RCC 7860 (cell line): Measurements from ENCODE around the gene FBXO11.
"Not testable (repeated sequence)": the region's sequence is repeated elsewhere in the genome, so short reads cannot be mapped to it uniquely, and the experiment has no call there.

Experiments
- DNase-seq: peaks from one replicate; pipeline ENCODE4 v3.0.0-alpha.2; 2015; ENCODE audit warnings: low spot score
- FAIRE-seq: peaks from 2 replicates; lab custom pipeline; 2012; peaks lifted over from hg19 to GRCh38; lab: Jason Lieb, UNC

The FBXO11 gene

DNA sequence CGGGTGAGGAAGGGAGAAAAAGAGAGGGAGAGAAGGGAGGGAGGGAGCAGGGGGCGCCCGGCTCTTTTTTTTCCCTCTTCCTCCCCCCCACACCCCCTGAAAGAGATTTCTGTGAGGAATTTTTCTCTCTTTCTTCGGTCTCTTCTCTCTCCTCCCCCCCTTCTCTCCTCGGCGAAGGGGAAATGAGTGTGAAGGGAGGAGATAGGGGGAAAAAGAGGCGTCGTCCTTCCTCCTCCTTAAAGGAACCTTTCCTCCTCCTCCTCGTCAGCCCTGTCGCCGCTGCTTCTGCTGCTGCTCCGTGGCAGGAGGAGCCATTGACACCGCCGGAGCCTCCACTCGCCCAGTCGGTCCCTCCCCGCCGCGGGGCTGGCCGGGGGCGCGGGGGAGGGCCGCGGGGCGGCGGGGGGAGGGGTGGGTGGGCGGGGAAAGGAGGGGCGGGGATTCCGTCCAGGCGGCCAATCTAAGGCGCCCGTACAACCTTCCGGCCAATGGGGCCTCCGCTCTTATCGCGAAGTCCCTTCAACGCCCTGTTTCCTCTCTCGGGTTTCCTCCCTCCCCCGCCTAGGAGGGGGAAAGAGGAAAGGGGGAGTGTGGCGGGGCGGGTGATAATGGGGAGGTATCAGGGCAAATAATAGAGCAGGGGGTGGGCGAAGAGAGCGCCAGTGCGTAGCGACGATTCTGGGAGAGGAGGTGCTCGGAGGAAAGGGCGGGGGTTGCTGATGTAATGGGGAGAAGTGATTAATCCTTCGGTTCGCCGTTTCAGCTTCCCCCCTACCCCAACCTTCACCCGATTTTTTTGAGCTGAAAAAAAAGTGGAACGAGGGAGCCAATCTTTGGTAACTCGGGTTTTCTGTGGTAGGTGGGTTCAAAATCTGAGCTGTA is at the start of gene FBXO11:
TSS of gene FBXO11 (minus strand) at position 342 of the 882 bp plus-strand sequence. CDS start 778 bp downstream, outside the sequence.
- FAIRE-seq: peak; percentile 83
- peak; percentile 93 for DNase-seq

DNA sequence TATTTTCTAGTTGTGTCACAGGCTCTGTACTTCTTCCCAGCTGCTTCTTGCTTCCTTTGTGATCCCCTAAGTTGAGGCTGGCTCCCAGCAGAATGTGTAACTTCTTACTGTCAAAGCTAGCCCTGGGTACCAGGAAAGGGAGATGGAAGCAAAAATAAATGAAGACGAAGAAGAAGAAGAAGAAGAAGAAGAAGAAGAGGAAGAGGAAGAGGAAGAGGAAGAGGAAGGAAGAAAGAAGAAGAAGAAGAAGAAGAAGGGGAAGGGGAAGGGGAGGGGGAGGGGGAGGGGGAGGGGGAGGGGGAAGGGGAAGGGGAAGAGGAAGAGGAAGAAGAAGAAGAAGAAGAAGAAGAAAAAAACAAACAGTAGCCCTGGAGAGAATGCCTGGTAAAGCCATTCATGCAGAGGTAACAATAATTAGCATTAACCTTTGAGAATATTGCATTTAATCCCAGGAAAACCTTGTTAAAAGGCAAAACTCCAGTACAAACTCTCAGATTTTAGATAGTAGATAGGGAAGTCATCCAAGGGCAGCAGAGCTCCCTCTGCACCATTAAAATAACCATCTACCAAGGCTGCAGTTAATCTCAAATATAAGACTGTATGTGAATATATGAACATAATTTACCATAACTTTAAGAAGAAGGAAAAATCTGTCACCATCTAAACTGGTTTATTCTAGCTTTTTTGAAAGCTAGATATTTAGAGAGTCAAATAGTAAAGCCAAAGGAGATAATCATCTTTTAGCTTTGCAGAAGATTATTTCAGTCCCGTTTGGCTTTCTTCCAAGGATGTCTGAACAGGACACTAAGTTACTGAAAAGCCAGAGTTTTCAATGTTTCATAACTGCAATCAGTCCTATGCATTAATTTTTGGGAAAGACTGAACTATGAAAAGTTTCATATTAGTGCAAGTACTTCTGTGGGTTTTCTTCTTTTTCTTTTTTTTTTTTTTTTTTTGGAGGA is 44.3 kb upstream of the FBXO11 start:
- FAIRE-seq: no peak
- DNase-seq: no peak

DNA sequence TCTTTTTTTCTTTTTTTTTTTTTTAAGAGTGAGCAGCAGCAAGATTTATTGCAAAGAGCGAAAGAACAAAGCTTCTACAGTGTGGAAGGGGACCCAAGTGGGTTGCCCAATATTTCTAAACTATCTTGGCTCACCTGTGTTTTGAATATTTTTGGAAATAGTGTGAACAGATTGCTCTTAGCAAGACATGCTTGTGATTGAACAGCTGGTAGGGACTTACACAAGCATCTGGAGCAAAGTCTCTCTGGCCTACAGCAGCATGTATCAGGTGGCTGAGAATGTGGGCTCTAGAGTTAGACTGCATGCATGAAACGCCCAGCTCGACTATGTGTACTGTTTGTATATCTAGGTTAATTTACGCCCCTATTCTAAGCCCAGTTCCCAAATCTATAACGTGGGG is 40.3 kb upstream of the FBXO11 start:
- FAIRE-seq (no peak), DNase-seq (no peak)

DNA sequence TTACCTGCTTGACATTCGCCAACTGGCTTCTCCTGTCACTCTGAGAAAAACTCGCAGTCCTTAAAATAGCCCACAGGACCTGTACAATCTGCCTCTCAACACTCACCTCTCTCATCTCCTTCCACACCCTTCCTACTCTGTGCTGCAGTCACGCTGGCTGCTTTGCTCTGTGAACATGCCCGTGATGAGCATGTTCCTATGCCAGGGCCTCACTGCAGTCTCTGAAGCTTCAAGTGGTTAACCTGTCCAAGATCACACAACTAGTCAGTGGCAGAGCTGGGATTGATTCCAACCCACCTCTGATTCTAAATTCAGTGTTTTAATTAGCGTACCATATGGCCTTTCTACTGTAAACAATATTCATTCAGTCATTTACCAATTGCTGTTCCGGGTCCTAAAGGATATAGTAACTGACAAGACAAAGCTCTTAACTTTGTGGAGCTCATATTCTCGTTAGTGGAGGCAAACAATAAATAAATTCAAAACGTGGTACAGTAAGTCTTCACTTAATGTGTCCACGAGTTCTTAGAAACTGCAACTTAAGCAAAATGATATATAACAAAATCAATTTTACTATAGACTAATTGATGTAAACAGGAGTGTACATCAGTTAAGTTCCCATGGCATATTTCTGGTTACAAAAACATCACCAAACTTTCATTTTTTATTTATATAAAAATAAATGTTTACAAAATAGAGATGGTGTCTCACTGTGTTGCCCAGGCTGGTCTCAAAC is 38.9 kb upstream of the FBXO11 start:
- no peak for DNase-seq
- FAIRE-seq: no peak

DNA sequence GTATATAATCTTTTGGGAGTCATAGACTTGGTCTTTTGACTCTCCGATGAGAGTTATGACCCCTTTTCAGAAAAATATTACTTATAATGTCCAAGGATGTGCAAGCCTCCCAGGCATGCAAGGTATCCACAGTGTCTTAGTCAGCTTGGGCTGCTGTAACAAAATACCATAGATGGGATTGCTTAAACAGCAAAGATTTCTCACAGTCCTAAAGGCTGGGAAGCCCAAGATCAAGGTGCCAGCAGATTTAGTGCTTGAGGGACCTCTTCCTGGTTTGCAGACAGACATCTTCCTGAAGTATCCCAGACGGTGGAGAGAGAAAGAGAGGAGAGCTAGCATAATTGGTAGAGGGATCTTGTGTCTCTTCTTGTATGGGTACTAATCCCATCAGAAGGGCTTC is 35.6 kb upstream of the FBXO11 start:
- FAIRE-seq (no peak), DNase-seq (no peak)

DNA sequence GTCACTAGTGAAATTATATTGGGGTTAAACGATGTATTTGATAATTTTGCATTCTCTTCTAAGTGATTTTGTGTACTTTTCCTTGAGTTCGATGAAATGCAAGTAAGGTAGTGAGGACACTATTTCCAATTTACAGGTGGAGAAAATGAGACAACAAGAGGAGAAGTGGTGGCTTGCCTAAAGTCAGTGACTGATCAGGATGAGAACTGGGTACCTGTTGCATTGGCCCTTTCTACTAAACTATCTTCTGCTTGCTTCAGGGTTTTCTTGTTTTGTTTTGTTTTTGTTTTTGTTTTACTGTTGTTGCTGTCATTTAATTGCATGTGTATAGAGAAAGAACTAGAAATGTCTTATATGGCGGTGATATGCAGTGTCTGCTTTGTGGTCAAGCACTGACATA is 31.4 kb upstream of the FBXO11 start:
- DNase-seq (no peak), FAIRE-seq (no peak)

DNA sequence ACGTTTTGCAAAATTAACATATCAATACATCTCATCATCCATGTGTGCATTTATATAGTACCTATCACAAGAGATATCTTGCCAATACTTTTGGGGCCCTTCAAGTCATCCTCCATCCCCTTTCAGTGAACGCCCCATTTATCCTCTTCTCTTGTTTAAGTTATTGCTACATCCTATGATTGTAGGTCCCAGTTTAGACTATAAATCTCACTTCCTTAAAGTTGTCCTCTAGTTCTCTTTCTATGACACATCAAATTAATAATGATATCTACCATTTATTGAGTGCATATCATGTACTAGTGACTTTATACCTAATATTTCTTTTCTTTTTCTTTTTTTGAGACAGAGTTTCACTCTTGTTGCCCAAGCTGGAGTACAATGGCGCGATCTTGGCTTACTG is 28.8 kb upstream of the FBXO11 start:
- FAIRE-seq: no peak
- DNase-seq: no peak

DNA sequence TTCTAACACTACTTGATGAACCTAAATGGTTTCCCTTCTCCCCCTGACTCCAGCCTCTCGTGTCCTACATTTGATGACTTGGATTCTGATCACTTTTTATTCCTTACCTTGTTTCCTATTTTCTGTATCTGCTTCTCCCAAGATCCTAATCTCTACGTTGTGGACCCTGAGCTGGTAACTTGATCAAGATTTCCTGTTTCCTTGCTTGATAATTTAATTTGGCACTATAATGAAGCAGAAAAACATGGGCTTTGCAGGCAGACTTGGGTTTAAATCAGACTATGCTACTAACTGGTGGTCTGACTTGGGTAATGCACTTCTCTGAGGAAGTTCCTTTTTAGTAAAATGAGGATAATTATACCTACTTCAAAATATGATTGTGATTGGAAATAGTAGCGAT is 11.7 kb upstream of the FBXO11 start:
- DNase-seq (no peak), FAIRE-seq (no peak)

DNA sequence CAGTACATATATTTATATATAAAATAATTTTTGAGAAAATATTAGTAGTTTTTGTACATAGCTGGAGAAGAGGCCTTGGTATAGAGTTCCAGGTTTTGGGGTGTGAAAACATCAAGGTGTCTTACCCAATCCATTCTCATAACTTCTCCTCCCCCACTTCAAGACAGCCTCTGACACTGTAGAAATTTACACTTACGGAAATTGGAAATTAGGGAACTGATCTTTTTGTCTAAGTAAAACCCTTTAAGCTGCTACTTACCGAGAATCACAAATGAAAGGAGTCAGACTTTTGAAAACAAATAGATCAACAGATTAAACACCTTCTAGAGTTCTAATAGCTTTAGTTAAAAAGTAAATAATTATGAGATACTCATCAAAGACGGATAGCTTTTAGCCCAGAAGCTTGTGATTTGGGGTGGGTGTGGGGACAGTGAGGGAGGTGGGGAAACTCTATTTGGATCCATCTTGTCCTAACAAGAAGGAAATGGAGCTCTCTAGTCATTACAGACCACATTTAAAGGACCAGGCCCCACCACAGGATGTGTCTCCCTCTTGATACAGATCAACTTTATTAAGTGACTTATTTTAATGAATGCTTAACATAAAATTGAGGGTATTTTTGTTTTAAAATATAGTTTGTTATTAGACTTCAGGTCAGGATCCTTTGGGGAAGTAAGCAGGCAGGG is 11.1 kb upstream of the FBXO11 start:
- DNase-seq (no peak), FAIRE-seq (no peak)

DNA sequence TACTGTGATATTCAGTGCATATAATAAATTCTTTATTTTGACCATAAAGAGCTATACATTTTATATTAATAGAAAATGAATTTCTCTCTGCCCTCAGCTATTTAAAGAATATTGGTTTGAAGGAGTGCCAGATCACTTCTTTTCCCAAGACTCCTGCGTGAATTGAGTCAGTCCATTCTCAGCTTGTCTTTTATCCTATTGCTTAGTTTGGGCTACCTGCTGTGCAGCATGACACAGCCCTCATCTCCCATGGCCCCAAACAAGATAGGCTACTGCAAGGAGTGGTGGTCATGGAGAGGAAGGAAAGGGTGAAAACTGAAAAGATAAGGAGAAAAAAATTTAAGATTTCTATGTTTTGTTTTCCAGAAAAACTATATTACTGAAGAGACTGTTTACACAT is 10.1 kb upstream of the FBXO11 start:
- no peak for FAIRE-seq
- no peak for DNase-seq

DNA sequence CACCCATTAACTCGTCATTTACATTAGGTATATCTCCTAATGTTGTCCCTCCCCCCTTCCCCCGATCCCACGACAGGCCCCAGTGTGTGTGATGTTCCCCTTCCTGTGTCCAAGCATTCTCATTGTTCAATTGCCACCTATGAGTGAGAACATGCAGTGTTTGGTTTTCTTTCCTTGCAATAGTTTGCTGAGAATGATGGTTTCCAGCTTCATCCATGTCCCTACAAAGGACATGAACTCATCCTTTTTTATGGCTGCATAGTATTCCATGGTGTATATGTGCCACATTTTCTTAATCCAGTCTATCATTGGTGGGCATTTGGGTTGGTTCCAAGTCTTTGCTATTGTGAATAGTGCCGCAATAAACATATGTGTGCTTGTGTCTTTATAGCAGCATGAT is 4.4 kb upstream of the FBXO11 start:
- not testable (repeated sequence) for FAIRE-seq, DNase-seq

DNA sequence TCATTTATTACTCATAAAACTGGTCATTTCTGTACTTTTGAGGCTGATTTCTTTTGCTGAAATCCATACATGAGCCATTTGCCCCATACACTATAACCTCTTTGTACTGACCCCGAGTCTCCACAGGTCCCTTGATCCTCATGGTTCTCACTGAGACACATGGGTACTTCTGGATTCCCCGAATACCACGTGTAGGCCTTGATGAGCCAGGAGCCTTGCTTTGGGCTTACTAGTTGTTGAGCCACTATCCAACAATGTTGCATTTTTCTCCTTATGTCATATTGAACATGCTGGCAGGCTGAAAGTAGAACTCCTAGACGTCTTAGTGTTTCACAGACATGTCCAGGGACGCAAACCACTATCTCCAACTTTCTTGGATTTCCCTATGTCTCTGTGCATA is 2.4 kb upstream of the FBXO11 start:
- DNase-seq (no peak), FAIRE-seq (no peak)

DNA sequence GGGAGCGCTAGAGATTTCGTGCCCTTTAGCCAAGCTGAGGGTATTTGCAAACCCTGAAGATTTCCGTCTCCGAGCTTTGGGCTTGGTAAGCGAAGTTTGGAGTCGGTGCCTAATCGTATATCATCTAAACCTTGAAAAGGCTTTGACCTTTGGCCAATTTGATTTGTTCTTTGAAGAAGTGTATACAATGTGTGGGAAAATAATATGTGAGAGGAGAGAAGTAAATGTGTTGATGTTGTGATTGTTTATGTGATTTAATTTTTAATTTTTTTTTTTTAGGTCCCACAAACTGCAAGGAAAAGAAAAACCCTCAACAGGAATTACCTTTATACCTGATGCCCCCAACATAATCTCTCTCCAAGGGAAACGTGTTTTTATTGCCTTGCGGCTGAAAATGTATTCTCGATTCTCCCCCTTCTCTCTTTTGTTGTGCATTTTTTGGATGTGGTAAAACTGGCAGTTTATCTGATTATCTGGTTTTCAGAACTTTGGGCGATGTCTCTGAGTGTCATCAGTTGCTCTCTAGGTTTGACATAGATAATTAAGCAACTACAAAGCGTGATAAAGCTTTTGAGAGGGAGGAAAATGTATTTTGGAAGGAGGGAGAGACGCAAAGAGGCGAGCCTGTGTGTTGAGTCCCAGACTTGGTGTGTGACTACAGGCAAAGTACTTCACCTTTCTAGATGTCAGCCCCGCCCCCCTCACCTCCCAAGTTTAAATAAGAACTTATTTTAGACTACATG is 912 bp upstream of the FBXO11 start:
- FAIRE-seq (no peak), DNase-seq (no peak)

DNA sequence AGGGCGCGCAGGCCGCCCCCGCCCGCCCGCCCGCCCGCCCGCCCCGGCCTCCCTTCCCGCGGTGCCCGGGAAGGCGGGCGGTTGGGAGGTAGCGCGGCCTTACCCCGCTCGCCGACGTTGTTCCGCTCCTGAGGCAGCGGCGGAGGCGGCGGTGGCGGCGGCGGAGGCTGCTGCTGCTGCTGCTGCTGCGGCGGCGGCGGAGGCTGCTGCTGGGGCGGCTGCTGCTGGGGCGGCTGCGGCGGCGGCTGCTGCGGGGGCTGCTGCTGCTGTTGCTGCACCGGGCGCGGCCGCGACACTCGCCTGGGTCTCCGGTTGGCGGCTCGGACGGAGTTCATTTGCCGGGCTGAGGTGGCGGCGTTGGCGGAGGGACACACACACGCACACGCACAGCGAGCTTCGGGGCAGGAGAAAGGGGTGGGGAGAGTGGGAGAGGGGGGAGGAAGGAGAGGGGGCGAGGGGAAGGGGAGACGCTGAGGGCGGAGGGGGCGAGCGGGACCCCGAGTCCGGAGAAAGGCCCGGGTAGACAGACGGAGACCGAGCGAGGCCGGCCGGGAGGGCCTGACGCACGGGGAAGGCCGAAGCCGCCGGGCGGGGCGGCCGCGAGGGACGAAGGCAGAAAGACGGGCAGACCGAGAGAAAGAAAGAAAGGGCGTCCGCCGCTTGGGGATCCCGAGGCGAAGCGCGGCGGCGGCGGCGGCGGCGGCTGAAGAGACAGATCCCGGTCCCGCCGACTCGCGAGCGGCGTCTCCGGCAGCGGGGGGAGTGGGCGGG is 727 bp downstream of the FBXO11 start:
- FAIRE-seq (no peak), DNase-seq (peak; percentile 22)

DNA sequence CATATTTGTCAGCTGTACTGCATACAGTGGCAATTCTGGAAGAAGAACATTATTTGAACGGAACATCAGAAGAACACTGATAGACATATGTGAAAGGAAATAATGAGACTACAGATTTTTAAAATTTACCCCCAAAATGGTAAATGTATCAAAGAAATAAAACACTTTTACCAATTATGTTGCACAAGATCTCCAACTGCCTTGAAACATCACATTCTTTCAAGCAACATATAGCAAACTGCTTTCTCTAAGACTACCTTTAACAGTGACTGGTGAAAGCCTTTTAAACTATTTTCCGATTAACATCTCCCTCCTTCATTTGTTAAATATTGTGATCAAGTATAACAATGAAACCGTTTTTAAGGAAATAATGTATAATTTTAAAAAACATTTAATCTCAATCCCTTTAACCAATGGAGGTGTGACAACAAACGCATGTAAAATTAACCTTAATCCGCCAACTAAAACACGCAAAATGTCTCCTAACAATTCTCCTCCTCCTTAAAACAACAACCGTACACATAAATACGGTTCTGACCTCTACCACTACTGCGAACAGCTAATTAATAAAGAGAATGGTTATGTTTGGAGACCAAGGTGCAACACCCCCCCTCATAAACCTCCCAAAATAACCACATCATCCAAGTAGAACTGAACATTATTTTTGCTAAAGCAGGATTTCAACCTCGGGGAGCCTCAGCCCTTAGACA is 2.4 kb downstream of the FBXO11 start:
- DNase-seq (peak; percentile 8), FAIRE-seq (peak; percentile 35)

DNA sequence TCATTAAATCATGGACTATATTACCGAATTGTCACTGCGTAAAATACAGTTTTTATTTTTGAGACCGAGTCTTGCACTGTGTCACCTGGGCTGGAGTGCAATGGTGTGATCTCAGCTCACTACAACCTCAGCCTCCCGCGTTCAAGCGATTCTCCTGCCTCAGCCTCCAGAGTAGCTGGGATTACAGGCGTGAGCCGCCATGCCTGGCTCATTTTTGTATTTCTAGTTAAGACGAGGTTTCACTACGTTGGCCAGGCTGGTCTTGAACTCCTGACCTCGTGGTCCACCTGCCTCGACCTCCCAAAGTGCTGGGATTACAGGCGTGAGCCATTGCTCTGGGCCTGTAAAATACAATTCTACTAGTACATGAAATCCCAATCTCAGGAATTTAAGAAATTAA is 4.4 kb downstream of the FBXO11 start:
- not testable (repeated sequence) for FAIRE-seq, DNase-seq

DNA sequence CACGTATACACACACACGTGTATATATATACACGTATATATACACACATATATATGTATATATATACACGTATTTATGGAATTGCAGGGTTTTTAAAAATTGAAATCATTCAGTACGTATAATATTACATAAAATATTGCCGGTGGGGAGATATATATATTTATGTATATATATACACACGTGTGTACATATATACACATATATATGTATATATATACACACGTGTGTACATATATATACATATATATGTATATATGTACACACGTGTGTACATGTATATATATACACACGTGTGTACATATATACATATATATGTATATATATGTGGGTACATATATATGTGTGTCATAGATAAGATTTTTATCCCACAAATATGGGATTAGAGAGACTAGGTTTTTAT is 5.4 kb downstream of the FBXO11 start:
- no peak for DNase-seq
- FAIRE-seq: no peak
